CD4-positive, alpha-beta T cell (primary cell): ENCODE measurements around the gene FNDC1. TPM values are rescaled to one million over a fixed set of nuclear protein-coding genes. Genes with fewer than 3 reads are reported as not detected.

ENCODE experiments used
- ATAC-seq: fragments of 200-7000 bp; cut with Tn5 transposase; one replicate; pipeline ENCODE4 v1.10.0; 2022; ENCODE audit warnings: mild to moderate bottlenecking; ENCODE audit not compliant: poor library complexity
- CTCF ChIA-PET: fragments of 350-600 bp; sonication (Branson Sonifier 250); formaldehyde crosslinking; loops from one replicate; lab custom pipeline; 2021; ENCODE audit warnings: antibody characterized with exemption, inconsistent platforms; lab: Charles Lee
- POLR2A ChIA-PET: fragments of 350-600 bp; sonication (Branson Sonifier 250); formaldehyde crosslinking; loops from one replicate; lab custom pipeline; 2021; ENCODE audit warnings: antibody characterized with exemption, inconsistent platforms; lab: Charles Lee
- DNase-seq, 14 experiments: peaks; one replicate each; pipeline ENCODE4 v3.0.0-alpha.2; 2013 to 2020; ENCODE audit warnings: mixed read lengths in 2 of 14
- H3K27ac ChIP-seq, 2 donors: one replicate each; pipeline versions ENCODE4 v1.5.1 to v1.7.0; 2013; ENCODE audit warnings: low read length in 2 of 2, low read depth in 1 of 2, mild to moderate bottlenecking in 1 of 2
- H3K27me3 ChIP-seq, 2 experiments: 1 replicate in 1 of 2; 2 replicates in 1 of 2; pipeline versions ENCODE4 v1.6.1 to v1.7.0; 2013; ENCODE audit warnings: low read length in 2 of 2, control low read depth in 1 of 2, mild to moderate bottlenecking in 1 of 2, moderate library complexity in 1 of 2; ENCODE audit not compliant: insufficient read depth in 2 of 2, control insufficient read depth in 1 of 2
- H3K36me3 ChIP-seq: one replicate; pipeline ENCODE4 v1.6.1; 2013; ENCODE audit warnings: low read length, control low read depth; ENCODE audit not compliant: insufficient read depth
- H3K4me1 ChIP-seq: one replicate; pipeline ENCODE4 v1.6.1; 2013; ENCODE audit warnings: low read length, control low read depth; ENCODE audit not compliant: insufficient read depth
- H3K4me3 ChIP-seq: one replicate; pipeline ENCODE4 v1.5.1; 2013; ENCODE audit warnings: mild to moderate bottlenecking, low read length, moderate library complexity
- H3K9me3 ChIP-seq, 2 experiments: 1 replicate in 1 of 2; 2 replicates in 1 of 2; pipeline versions ENCODE4 v1.6.1 to v1.7.0; 2013; ENCODE audit warnings: low read length in 2 of 2, mild to moderate bottlenecking in 2 of 2, control low read depth in 1 of 2, moderate library complexity in 1 of 2; ENCODE audit not compliant: control insufficient read depth in 1 of 2, insufficient read depth in 1 of 2
- H3K27ac Mint-ChIP-seq: one replicate; pipeline ENCODE4 v1.8.0; 2020; ENCODE audit warnings: mixed read lengths
- H3K27me3 Mint-ChIP-seq: one replicate; pipeline ENCODE4 v1.8.0; 2021; ENCODE audit warnings: mixed read lengths
- H3K36me3 Mint-ChIP-seq: one replicate; pipeline ENCODE4 v1.8.0; 2021; ENCODE audit warnings: low read depth, mixed read lengths
- H3K4me1 Mint-ChIP-seq: one replicate; pipeline ENCODE4 v1.8.0; 2021; ENCODE audit warnings: low read depth, mixed read lengths
- H3K4me3 Mint-ChIP-seq: one replicate; pipeline ENCODE4 v1.8.0; 2020; ENCODE audit warnings: mild to moderate bottlenecking, mixed read lengths
- H3K9me3 Mint-ChIP-seq: one replicate; pipeline ENCODE4 v1.8.0; 2020; ENCODE audit warnings: mixed read lengths
- intact Hi-C, 2 experiments: fragments of 100-400 bp; cut with DNase I in 1 of 2; cut with micrococcal nuclease in 1 of 2; formaldehyde crosslinking; loops; one replicate each; pipeline versions ENCODE4 v1.15.1 to v1.9.0; 2023 to 2025; cut with DNase I, micrococcal nuclease
- total RNA-seq, 174 experiments: library from RNA in 2 of 174; stranded (reverse) in 2 of 174; gene quantifications; one replicate each; pipeline ENCODE4 v1.2.3 and lab custom pipeline; 2021 to 2026
- TF ChIP-seq, protein P1 (sequence below): fragments of 200-600 bp; IDR thresholded peaks from one replicate; pipeline ENCODE4 v1.8.0; 2022; ENCODE audit warnings: antibody characterized with exemption, mild to moderate bottlenecking

FNDC1 gene
- total RNA-seq, 2 experiments from 2014 or later, result not detected

DNA sequence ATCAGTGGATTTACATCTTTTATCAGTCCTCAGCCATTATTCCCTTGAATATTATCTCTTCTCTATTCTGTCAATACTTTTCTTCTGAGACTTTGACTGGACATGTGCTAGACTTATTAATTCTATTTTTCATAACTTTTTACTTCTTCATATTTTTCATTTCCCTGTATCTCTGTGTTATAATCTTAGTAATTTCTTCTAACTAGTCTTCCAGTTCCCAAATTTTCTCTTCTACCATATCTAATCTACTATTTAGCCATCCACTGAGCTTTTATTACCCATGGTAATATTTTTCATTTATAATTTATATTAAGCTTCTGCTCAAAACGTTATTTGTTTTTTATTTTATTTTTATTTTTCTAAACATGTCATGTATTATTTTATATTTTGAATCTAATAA is 13.1 kb upstream of the FNDC1 start:
- TF ChIP-seq, protein P1, sequence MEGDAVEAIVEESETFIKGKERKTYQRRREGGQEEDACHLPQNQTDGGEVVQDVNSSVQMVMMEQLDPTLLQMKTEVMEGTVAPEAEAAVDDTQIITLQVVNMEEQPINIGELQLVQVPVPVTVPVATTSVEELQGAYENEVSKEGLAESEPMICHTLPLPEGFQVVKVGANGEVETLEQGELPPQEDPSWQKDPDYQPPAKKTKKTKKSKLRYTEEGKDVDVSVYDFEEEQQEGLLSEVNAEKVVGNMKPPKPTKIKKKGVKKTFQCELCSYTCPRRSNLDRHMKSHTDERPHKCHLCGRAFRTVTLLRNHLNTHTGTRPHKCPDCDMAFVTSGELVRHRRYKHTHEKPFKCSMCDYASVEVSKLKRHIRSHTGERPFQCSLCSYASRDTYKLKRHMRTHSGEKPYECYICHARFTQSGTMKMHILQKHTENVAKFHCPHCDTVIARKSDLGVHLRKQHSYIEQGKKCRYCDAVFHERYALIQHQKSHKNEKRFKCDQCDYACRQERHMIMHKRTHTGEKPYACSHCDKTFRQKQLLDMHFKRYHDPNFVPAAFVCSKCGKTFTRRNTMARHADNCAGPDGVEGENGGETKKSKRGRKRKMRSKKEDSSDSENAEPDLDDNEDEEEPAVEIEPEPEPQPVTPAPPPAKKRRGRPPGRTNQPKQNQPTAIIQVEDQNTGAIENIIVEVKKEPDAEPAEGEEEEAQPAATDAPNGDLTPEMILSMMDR, result no peak
- Mint-ChIP-seq H3K27ac (no peak overlapping the region), H3K9me3 (peaks cover 8% of the 10 kb centered on the region), H3K4me3 (no peak overlapping the region), H3K4me1 (peaks cover 9% of the 10 kb centered on the region), H3K36me3 (peaks cover 10% of the 10 kb centered on the region), H3K27me3 (peaks cover 17% of the 10 kb centered on the region)
- ChIA-PET CTCF (no interaction called here), POLR2A (no interaction called here)
- ATAC-seq, result no peak
- no peak overlapping the region for H3K4me3 ChIP-seq
- H3K4me1 ChIP-seq, result no peaks in the 10 kb centered on the region
- H3K27ac ChIP-seq, result no peak overlapping the region
- intact Hi-C loops, result no loop called here
- no peak for DNase-seq
- H3K36me3 ChIP-seq, result no peaks in the 10 kb centered on the region
- no peaks in the 10 kb centered on the region for H3K27me3 ChIP-seq
- peaks cover 11 to 13% of the 10 kb centered on the region in 2 experiments for H3K9me3 ChIP-seq

- Mint-ChIP-seq H3K27ac (no peak overlapping the region), H3K4me1 (peaks cover 2% of the 10 kb centered on the region), H3K36me3 (peaks cover 10% of the 10 kb centered on the region), H3K27me3 (peaks cover 27% of the 10 kb centered on the region), H3K9me3 (peaks cover 8% of the 10 kb centered on the region), H3K4me3 (no peak overlapping the region)
- TF ChIP-seq, protein P1, result no peak
- Histone ChIP-seq H3K27me3 (no peaks in the 10 kb centered on the region), H3K4me3 (no peak overlapping the region), H3K36me3 (no peaks in the 10 kb centered on the region), H3K9me3 (peaks cover 11 to 13% of the 10 kb centered on the region in 2 experiments), H3K4me1 (no peaks in the 10 kb centered on the region), H3K27ac (no peak overlapping the region)
- intact Hi-C loops, result no loop called here
- POLR2A ChIA-PET, result no interaction called here
- DNase-seq (no peak), ATAC-seq (no peak)
- CTCF ChIA-PET, result no interaction called here
Measured at GRCh38 chr6:159157431-159157830, 11.8 kb upstream of the FNDC1 start.

GRCh38 chr6:159161839-159162238 is 7.4 kb upstream of the FNDC1 start:
- Histone ChIP-seq H3K4me1 (no peaks in the 10 kb centered on the region), H3K9me3 (peaks cover 0 to 4% of the 10 kb centered on the region in 2 experiments), H3K27ac (no peak overlapping the region), H3K36me3 (no peaks in the 10 kb centered on the region), H3K27me3 (peaks cover 2 to 11% of the 10 kb centered on the region in 2 experiments), H3K4me3 (no peak overlapping the region)
- no peak overlapping the region for H3K4me3 Mint-ChIP-seq
- H3K27ac Mint-ChIP-seq, result no peak overlapping the region
- peaks cover 66% of the 10 kb centered on the region for H3K27me3 Mint-ChIP-seq
- ATAC-seq (no peak), DNase-seq (no peak)
- peaks cover 8% of the 10 kb centered on the region for H3K9me3 Mint-ChIP-seq
- TF ChIP-seq, protein P1, result no peak
- CTCF ChIA-PET, result no interaction called here
- intact Hi-C loops, result no loop called here
- POLR2A ChIA-PET, result no interaction called here
- H3K4me1 Mint-ChIP-seq, result no peaks in the 10 kb centered on the region
- peaks cover 4% of the 10 kb centered on the region for H3K36me3 Mint-ChIP-seq
